Neuronal stem cell (in vitro differentiated cells): ENCODE data around the gene AGBL4.

Experiments
- DNase-seq: peaks from one replicate; pipeline ENCODE4 v3.0.0-alpha.2; 2013; ENCODE audit warnings: low spot score
- H2AFZ ChIP-seq: one replicate; pipeline ENCODE4 v1.6.1; 2013; ENCODE audit warnings: mild to moderate bottlenecking, low read length, inconsistent platforms
- H2AK5ac ChIP-seq: 2 replicates; pipeline ENCODE4 v1.6.1; 2013; ENCODE audit warnings: low read depth, mild to moderate bottlenecking, inconsistent platforms, low read length, moderate library complexity, mixed read lengths
- H2BK120ac ChIP-seq: 2 replicates; pipeline ENCODE4 v1.6.1; 2013; ENCODE audit warnings: low read depth, mild to moderate bottlenecking, inconsistent platforms, low read length, moderate library complexity, mixed read lengths
- H2BK12ac ChIP-seq: one replicate; pipeline ENCODE4 v1.6.1; 2013; ENCODE audit warnings: low read length, inconsistent platforms
- H2BK15ac ChIP-seq: 2 replicates; pipeline ENCODE4 v1.6.1; 2013; ENCODE audit warnings: mild to moderate bottlenecking, low read length, inconsistent platforms, mixed read lengths
- H2BK5ac ChIP-seq: one replicate; pipeline ENCODE4 v1.6.1; 2013; ENCODE audit warnings: inconsistent platforms, mild to moderate bottlenecking, low read length, moderate library complexity
- H3K14ac ChIP-seq: one replicate; pipeline ENCODE4 v1.6.1; 2013; ENCODE audit warnings: low read length, inconsistent platforms
- H3K18ac ChIP-seq: 2 replicates; pipeline ENCODE4 v1.6.1; 2013; ENCODE audit warnings: low read length, inconsistent platforms
- H3K23ac ChIP-seq: 2 replicates; pipeline ENCODE4 v1.6.1; 2013; ENCODE audit warnings: low read depth, mild to moderate bottlenecking, mixed read lengths, low read length, inconsistent platforms; ENCODE audit not compliant: poor library complexity
- H3K27ac ChIP-seq: replicated peaks from 3 replicates; pipeline ENCODE4 v1.5.1; 2013; ENCODE audit warnings: low read length, inconsistent platforms
- H3K27me3 ChIP-seq, 3 experiments: 2 replicates each; pipeline ENCODE4 v1.6.1; 2013; ENCODE audit warnings: low read length in 3 of 3, mild to moderate bottlenecking in 2 of 3, inconsistent platforms in 1 of 3, low read depth in 1 of 3, mixed read lengths in 1 of 3, moderate library complexity in 1 of 3; ENCODE audit not compliant: control insufficient read depth in 3 of 3, insufficient read depth in 3 of 3
- H3K36me3 ChIP-seq, 2 donors: replicated peaks in 1 of 2; 2 replicates each; pipeline ENCODE4 v1.6.1; 2013; ENCODE audit warnings: low read length in 2 of 2; ENCODE audit not compliant: control insufficient read depth in 2 of 2, insufficient read depth in 2 of 2
- H3K4ac ChIP-seq: 2 replicates; pipeline ENCODE4 v1.6.1; 2013; ENCODE audit warnings: inconsistent platforms, mild to moderate bottlenecking, low read length, moderate library complexity
- H3K4me1 ChIP-seq, 2 donors: 1 replicate in 1 of 2; 2 replicates in 1 of 2; pipeline ENCODE4 v1.6.1; 2013; ENCODE audit warnings: low read length in 2 of 2, low read depth in 1 of 2; ENCODE audit not compliant: control insufficient read depth in 2 of 2, insufficient read depth in 1 of 2
- H3K4me2 ChIP-seq: one replicate; pipeline ENCODE4 v1.6.1; 2013; ENCODE audit warnings: mild to moderate bottlenecking, low read length, inconsistent platforms; ENCODE audit not compliant: insufficient read depth, poor library complexity, severe bottlenecking
- H3K4me3 ChIP-seq, 2 donors: 2 replicates each; pipeline ENCODE4 v1.5.1; 2013; ENCODE audit warnings: low read length in 2 of 2, mild to moderate bottlenecking in 2 of 2, inconsistent platforms in 1 of 2, moderate library complexity in 1 of 2
- H3K79me1 ChIP-seq: one replicate; pipeline ENCODE4 v1.6.1; 2013; ENCODE audit warnings: low read depth, mild to moderate bottlenecking, inconsistent platforms, low read length, moderate library complexity
- H3K9ac ChIP-seq: one replicate; pipeline ENCODE4 v1.6.1; 2013; ENCODE audit warnings: mild to moderate bottlenecking, low read depth, low read length, inconsistent platforms; ENCODE audit not compliant: poor library complexity
- H3K9me3 ChIP-seq, 2 donors: replicated peaks in 1 of 2; 2 replicates each; pipeline versions ENCODE3 to v1.6.1; 2013; ENCODE audit warnings: low read length in 2 of 2, mild to moderate bottlenecking in 2 of 2, inconsistent platforms in 1 of 2, low read depth in 1 of 2, mixed read lengths in 1 of 2, moderate library complexity in 1 of 2; ENCODE audit not compliant: control insufficient read depth in 2 of 2, insufficient read depth in 1 of 2
- H4K8ac ChIP-seq: one replicate; pipeline ENCODE4 v1.6.1; 2013; ENCODE audit warnings: low read depth, mild to moderate bottlenecking, inconsistent platforms, low read length, moderate library complexity
- H4K91ac ChIP-seq: one replicate; pipeline ENCODE4 v1.6.1; 2013; ENCODE audit warnings: low read length, low read depth, mild to moderate bottlenecking, inconsistent platforms; ENCODE audit not compliant: poor library complexity
- WGBS, 2 donors: extraction: QIAGEN DNeasy Blood & Tissue Kit; methylation state at CpG; one replicate each; pipeline ENCODE4 v1.1.7; 2013; ENCODE audit warnings: missing lambda C conversion rate in 2 of 2, mixed read lengths in 1 of 2; ENCODE audit not compliant: insufficient read length in 2 of 2, insufficient replicate concordance in 1 of 2; ENCODE audit errors: extremely low coverage in 2 of 2; 5-methylcytosine and 5-hydroxymethylcytosine counted together

The AGBL4 gene

GRCh38 chr1:48652334-48652733 is 1371.4 kb downstream of the AGBL4 start:
- Histone ChIP-seq H2AFZ (no peak overlapping the region), H2BK12ac (no peak overlapping the region), H3K27me3 (peaks cover 0 to 22% (median 0%) of the 10 kb centered on the region in 3 experiments), H3K4me3 (no peak overlapping the region), H3K9me3 (no peaks in the 10 kb centered on the region), H3K27ac (no peak overlapping the region), H3K4me1 (peaks cover 0 to 9% of the 10 kb centered on the region in 2 donors), H4K91ac (no peak overlapping the region), H3K23ac (no peak overlapping the region), H3K14ac (no peak overlapping the region), H3K4me2 (no peak overlapping the region), H3K79me1 (no peaks in the 10 kb centered on the region), H2BK120ac (no peak overlapping the region), H3K36me3 (no peaks in the 10 kb centered on the region), H3K9ac (no peak overlapping the region), H3K18ac (no peak overlapping the region), H2AK5ac (no peak overlapping the region), H2BK5ac (no peak overlapping the region), H3K4ac (no peak overlapping the region), H4K8ac (no peak overlapping the region), H2BK15ac (no peak overlapping the region)
- no CpG with 5 or more reads among the region's 6 CpGs for WGBS, 2 donors
- DNase-seq: no peak

- no peak overlapping the region for H2BK120ac ChIP-seq
- H3K27me3 ChIP-seq: peaks cover 0 to 18% (median 2%) of the 10 kb centered on the region in 3 experiments
- peak overlapping the region; percentile 38 for H4K91ac ChIP-seq
- H4K8ac ChIP-seq: no peak overlapping the region
- H3K79me1 ChIP-seq: no peaks in the 10 kb centered on the region
- H3K36me3 ChIP-seq: no peaks in the 10 kb centered on the region
- H3K18ac ChIP-seq: peak overlapping the region; percentile 44
- no peak overlapping the region for H2BK12ac ChIP-seq
- no peak overlapping the region for H3K4me3 ChIP-seq
- DNase-seq: no peak
- peaks cover 0 to 14% of the 10 kb centered on the region in 2 donors for H3K4me1 ChIP-seq
- H2AK5ac ChIP-seq: no peak overlapping the region
- H3K4me2 ChIP-seq: no peak overlapping the region
- peak overlapping the region; percentile 66 for H3K23ac ChIP-seq
- no CpG with 5 or more reads among the region's 3 CpGs for WGBS, 2 donors
- H3K4ac ChIP-seq: no peak overlapping the region
- peak overlapping the region; percentile 54 for H2BK5ac ChIP-seq
- no peaks in the 10 kb centered on the region for H3K9me3 ChIP-seq
- no peak overlapping the region for H2AFZ ChIP-seq
- no peak overlapping the region for H3K9ac ChIP-seq
- no peak overlapping the region for H3K27ac ChIP-seq
- H2BK15ac ChIP-seq: no peak overlapping the region
- no peak overlapping the region for H3K14ac ChIP-seq
Observed at GRCh38 chr1:48649880-48650279, 1373.9 kb downstream of the AGBL4 start.

GRCh38 chr1:48645883-48646282 is 1377.9 kb downstream of the AGBL4 start:
- H3K4me1 ChIP-seq: peaks cover 0 to 14% of the 10 kb centered on the region in 2 donors
- no peaks in the 10 kb centered on the region for H3K79me1 ChIP-seq
- H2BK120ac ChIP-seq: no peak overlapping the region
- no peak overlapping the region for H3K4ac ChIP-seq
- H2BK15ac ChIP-seq: no peak overlapping the region
- H3K4me3 ChIP-seq: peak overlapping the region in 1 of 2 donors; percentile 1
- H3K36me3 ChIP-seq: no peaks in the 10 kb centered on the region
- WGBS, 2 donors: no CpG with 5 or more reads among the region's 4 CpGs
- peak overlapping the region; percentile 81 for H3K18ac ChIP-seq
- H3K27ac ChIP-seq: no peak overlapping the region
- H3K9ac ChIP-seq: peak overlapping the region; percentile 72
- H4K91ac ChIP-seq: no peak overlapping the region
- H3K27me3 ChIP-seq: peaks cover 0 to 2% (median 0%) of the 10 kb centered on the region in 3 experiments
- peak overlapping the region; percentile 25 for H3K14ac ChIP-seq
- peak overlapping the region; percentile 48 for H2BK12ac ChIP-seq
- no peak overlapping the region for H2AFZ ChIP-seq
- no peak overlapping the region for H4K8ac ChIP-seq
- H3K4me2 ChIP-seq: no peak overlapping the region
- H3K23ac ChIP-seq: peak overlapping the region; percentile 74
- DNase-seq: no peak
- peak overlapping the region; percentile 66 for H2AK5ac ChIP-seq
- H2BK5ac ChIP-seq: no peak overlapping the region
- H3K9me3 ChIP-seq: no peaks in the 10 kb centered on the region

GRCh38 chr1:48644905-48645605 is 1378.7 kb downstream of the AGBL4 start:
- no peak overlapping the region for H2BK120ac ChIP-seq
- no peak overlapping the region for H3K9ac ChIP-seq
- H4K8ac ChIP-seq: no peak overlapping the region
- peak overlapping the region; percentile 21 for H3K18ac ChIP-seq
- no peak overlapping the region for H3K14ac ChIP-seq
- no peak overlapping the region for H4K91ac ChIP-seq
- no peak overlapping the region for H2BK12ac ChIP-seq
- H2AFZ ChIP-seq: peak overlapping the region; percentile 15
- H3K36me3 ChIP-seq: no peaks in the 10 kb centered on the region
- no peak overlapping the region for H3K4me2 ChIP-seq
- H3K4me1 ChIP-seq: peaks cover 0 to 14% of the 10 kb centered on the region in 2 donors
- no CpG with 5 or more reads among the region's 3 CpGs for WGBS, 2 donors
- H2BK15ac ChIP-seq: no peak overlapping the region
- no peaks in the 10 kb centered on the region for H3K79me1 ChIP-seq
- no peak for DNase-seq
- H3K9me3 ChIP-seq: no peaks in the 10 kb centered on the region
- no peak overlapping the region for H3K23ac ChIP-seq
- no peak overlapping the region for H3K4ac ChIP-seq
- H2BK5ac ChIP-seq: no peak overlapping the region
- peak overlapping the region; percentile 38 for H3K27ac ChIP-seq
- H2AK5ac ChIP-seq: no peak overlapping the region
- peaks cover 0 to 2% (median 0%) of the 10 kb centered on the region in 3 experiments for H3K27me3 ChIP-seq
- H3K4me3 ChIP-seq: no peak overlapping the region
